NCI-H128 (cell line): ENCODE measurements around the gene PDGFRB.

Experiments
- DNase-seq: peaks from one replicate; lab custom pipeline; 2025; ENCODE audit not compliant: unreplicated experiment; lab: John Stamatoyannopoulos, UW

PDGFRB gene

DNA sequence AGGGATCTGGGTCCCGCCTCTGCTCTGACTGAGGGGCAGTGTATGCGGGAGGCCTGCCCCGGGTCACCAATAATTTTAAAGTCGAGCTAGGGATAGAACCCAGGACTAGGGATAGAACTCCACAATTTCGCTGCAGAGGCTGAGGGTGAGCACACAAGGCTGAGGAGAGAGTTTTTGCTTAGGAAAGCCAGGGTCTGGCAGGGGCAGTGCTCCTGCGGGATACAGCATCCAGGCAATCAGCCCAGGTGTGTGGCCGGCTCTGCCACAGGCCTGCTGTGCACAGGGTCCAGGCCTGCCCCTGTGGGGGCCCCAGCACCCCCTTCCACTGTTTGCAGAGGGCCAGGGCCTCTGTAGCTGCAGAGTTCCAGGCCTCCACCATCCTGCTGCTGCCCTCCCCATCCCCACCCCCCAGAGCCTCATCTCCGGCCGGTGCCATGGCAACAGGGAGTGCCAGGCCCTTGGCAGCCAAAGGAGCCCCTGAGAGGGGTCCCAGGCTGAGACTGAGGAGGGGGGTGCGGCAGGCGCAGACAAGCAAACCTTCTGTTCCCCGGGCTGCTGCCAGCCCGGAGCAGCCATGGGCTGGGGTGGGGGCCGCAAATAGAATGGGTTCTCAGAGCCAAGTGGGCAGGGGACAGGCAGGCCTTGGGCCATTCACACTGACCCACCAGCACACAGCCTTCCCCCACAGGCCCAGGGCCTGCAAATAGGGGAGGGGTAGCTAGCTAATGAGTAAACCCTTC, 8.6 kb downstream of the PDGFRB start:
- no peak for DNase-seq

DNA sequence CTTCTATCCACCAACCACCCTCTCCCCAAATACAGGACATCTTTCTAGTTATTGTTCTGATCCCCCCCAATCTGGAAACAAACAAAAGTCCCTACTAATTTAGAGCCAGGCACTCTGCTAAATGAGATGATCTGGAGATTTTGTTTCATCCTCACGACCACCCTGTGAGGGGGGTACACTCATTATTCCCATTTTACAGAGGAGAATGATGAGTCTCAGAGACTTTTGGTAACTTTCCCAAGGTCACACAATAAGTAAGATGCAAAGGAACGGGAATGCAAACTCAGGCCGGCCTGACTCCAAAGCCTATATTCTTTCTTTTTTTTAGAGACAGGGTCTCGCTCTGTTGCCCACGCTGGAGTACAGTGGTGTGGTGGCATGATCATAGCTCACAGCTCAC, 9.4 kb downstream of the PDGFRB start:
- no peak for DNase-seq

GRCh38 chr5:150144879-150145278, 10.8 kb downstream of the PDGFRB start:
- no peak for DNase-seq

DNA sequence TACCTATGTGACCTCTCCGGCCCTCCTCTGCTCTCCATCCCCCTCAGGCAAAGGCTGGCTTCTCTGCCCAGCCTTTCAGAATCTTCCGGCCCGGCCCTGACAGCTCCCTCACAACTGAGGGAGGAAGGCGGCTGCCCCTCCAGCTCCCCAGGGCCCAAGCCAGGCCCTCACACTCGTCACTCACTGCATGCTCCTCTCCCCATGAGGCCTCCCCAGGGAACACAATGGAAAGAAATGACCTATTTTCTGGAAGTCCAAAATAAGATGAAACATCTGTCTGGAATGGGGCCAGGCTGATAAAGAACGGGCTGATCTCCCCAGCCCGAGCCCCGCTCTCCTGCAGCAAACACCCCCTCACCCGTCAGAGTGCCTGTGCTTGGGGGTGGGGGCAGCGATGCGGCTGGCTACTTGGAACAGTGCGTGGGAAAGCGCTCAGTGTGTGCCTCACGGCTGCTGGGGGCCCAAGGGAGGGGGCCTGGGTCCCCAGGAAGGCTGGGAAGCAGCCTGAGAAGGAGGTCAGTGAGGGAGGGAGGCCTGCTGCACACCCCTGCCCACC, 11.3 kb downstream of the PDGFRB start:
- DNase-seq: no peak

DNA sequence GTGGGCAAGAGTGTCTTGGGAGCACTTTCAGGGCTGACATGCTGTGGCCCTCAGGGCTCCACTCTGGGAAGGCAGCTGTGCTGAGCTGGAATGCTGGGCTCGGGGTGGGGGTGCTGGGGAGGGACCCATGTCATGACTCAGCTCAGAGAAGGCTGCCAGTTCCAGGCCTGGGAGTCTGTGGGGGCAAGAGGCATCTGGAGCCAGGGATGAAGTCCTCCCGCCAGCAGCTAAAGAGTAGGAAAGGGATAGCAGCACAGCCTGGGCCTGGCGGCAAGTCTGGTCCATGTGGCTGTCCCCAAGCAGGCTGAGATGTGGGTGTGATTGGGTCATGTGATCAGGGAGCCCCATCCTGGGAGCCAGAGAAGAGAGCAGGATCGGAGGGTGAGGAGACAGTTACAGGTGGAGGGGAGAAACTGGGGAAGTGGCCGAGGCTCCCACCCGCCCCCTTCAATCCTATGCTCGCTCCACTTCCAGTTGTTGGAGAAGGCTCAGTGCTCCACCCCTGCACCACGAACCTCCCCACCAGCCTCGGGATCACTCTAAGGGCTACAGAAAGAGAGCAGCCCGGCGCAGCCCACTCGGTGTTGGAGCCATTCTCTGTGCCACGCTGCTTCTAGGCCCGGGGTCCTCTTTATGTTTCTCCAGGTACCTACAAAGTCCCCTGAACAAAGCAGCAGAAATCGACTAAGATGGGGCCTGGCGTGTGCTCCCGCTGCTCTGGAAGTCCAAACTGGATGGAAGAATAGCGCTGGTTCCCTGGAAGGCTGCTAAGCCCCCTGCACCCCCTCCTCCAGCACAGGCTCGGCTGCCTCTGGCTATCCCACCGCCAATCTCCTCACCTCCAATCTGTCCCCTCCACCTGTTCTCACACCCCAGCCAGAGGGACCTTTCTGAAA, 12.0 kb downstream of the PDGFRB start:
- no peak for DNase-seq

GRCh38 chr5:150142959-150143349, 12.7 kb downstream of the PDGFRB start:
- no peak for DNase-seq

GRCh38 chr5:150142185-150142958, 13.3 kb downstream of the PDGFRB start:
- DNase-seq: no peak

GRCh38 chr5:150141544-150142184, 14.0 kb downstream of the PDGFRB start:
- no peak for DNase-seq

DNA sequence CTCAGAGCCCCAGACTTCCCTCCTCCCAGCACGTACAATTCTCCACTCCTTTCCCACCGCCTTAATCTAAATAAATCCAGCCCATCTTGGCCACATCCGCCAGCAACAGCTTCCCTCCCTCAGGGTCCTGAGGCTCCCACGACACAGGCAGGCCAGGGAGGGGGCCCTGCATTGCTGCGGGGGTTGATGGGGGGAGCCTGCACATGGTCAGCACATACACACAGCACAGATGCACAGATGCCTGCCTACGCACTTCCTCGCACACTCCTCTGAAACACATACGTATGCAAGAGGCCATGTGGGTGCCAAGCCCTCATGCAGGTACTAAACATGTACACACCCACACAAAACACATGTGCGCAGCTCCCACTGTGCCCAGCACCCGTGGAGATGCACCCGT, 14.8 kb downstream of the PDGFRB start:
- no peak for DNase-seq

GRCh38 chr5:150139334-150139733, 16.3 kb downstream of the PDGFRB start:
- DNase-seq: no peak

- DNase-seq: no peak
Observed at GRCh38 chr5:150138551-150139265, 16.9 kb downstream of the PDGFRB start.

- no peak for DNase-seq
Observed at GRCh38 chr5:150137997-150138396, 17.6 kb downstream of the PDGFRB start.

- DNase-seq: no peak
Observed at GRCh38 chr5:150137168-150137957, 18.3 kb downstream of the PDGFRB start.

GRCh38 chr5:150136305-150137167, 19.1 kb downstream of the PDGFRB start:
- no peak for DNase-seq

- DNase-seq: no peak
Observed at GRCh38 chr5:150135557-150136304, 19.9 kb downstream of the PDGFRB start.

- DNase-seq: no peak
Observed at GRCh38 chr5:150134198-150134588, 21.5 kb downstream of the PDGFRB start.

- no peak for DNase-seq
Observed at GRCh38 chr5:150133581-150134197, 22.0 kb downstream of the PDGFRB start.
